NCI-H1930 (cell line): ENCODE results near the gene C16orf86.
A peak's percentile ranks its signal among the peaks of the same experiment; 100 is the strongest.

ENCODE experiments used
- DNase-seq, 2 experiments: peaks; one replicate each; lab custom pipeline; 2025; lab: John Stamatoyannopoulos, UW

The C16orf86 gene

GRCh38 chr16:67666559-67667452 lies at the start of gene C16orf86, which contains the start of gene ENKD1:
Gene C16orf86 (plus strand): TSS chr16:67666814. CDS start chr16:67666971, 157 bp downstream.
Gene ENKD1 (minus strand): TSS chr16:67666750. CDS start chr16:67666442, 308 bp downstream.
- peak; percentile 49 to 75 for DNase-seq

- DNase-seq: no peak
Measured at GRCh38 chr16:67628216-67628615, 38.4 kb upstream of the C16orf86 start.

GRCh38 chr16:67632415-67633172 lies 34.0 kb upstream of the C16orf86 start:
- no peak for DNase-seq

GRCh38 chr16:67636713-67637112 lies 29.9 kb upstream of the C16orf86 start:
- no peak for DNase-seq

- no peak for DNase-seq
Measured at GRCh38 chr16:67637625-67638024, 29.0 kb upstream of the C16orf86 start.

DNA sequence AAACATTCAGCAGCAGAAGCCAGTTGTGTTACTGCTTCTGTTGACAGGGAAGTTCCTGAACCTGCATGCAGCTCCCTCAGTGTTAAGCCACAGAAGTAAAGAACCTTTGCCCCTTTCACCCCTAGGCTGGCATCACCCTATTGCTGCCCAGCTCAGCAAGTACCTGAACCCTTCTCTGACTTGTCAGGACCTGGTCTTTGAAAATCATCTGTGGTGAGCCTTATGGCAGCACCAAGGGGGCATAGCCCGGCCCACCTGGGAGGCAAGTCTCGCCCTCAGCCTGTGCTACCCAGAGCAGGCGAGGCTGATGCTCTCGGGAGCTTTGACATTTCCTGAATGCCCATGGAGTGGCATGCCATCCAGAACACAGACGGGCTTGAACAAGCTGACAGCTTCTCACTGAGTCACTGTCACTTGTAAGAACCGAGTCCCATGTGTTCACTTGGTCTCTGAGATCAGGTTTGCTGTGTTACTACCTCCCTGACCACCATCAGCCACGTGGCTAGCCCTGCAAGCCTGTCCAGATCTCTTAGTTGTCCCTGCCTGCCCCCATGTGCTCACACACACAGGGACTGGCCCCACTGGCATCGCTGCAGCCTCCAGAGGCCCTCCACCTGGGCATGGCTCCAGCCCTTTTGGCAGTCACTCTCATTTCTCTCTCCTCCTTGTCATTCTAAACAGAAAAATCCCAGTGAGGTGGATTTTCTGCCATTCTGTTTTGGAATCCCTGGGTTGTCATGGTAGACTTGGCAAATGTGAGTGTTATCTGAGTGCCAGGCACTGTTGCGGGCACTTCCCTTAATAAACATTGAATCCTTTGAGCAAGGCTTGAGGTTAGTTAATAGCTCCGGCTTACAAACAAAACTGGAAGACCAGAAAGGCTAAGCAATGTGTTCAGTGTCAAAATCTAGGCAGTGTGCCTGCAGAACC lies 24.6 kb upstream of the C16orf86 start:
- no peak for DNase-seq

GRCh38 chr16:67644038-67644437 lies 22.6 kb upstream of the C16orf86 start:
- DNase-seq: no peak

DNA sequence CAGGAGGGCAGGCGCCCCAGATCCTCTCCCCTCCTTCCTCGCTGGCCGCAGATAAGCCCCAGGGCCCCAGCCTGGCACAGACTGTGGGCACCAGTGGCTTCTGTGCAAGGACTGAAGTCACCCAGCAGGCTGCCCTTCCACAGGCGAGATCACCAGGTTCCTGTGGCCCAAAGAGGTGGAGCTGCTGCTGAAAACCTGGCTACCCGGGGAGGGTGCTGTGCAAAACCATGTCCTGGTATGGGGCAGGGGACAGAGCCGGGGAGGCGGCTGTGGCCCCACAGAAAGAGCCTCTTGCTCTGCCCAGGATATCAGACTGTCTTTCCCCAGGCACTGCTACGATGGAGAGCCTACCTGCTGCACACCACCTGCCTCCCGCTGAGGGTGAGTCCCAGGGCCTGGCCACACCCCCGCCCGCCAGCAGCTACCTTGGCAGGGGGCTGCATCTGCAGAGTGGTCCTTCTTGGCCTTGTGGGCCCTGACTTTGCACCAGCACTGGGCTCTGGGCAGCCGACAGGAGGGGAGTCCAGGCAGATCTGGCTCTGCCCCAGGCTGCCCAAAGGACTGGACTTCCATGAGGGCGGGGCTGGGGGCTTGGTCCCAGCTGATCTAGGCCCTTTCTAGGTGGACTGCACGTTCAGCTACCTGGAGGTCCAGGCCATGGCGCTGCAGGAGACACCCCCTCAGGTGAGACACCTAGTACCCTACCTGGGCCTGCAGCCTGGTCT lies 21.1 kb upstream of the C16orf86 start:
- no peak for DNase-seq

- no peak for DNase-seq
Measured at GRCh38 chr16:67647111-67647651, 19.4 kb upstream of the C16orf86 start.

GRCh38 chr16:67647681-67648080 lies 18.9 kb upstream of the C16orf86 start:
- DNase-seq: no peak

DNA sequence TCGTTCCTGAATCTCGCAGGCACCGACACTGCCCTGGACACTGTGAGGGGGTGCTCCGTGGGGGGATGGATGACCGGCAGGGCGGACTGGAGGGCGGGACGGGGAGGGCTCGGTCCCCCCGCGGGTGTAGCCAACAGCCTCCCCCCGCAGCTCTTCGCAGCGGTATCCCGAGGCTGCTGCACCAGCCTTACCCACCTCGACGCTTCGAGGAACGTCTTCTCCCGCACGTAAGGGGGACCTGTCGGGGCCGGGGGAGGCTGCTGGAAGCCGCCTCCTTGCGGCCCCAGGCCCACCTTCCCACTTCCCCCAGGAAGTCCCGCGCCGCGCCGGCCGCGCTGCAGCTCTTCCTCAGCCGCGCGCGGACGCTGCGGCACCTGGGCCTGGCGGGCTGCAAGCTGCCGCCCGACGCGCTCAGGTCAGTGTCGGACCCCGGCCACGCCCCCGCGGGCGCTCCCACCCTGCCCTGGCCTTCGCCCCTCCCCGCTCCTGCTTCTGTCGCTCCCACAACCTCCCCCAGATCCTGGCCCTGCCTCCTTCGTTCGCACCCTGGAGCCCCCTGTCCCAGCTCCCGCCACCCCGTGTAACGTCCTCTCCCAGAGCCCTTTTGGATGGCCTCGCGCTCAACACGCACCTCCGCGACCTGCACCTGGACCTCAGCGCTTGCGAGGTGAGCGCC lies 18.4 kb upstream of the C16orf86 start:
- DNase-seq: no peak

DNA sequence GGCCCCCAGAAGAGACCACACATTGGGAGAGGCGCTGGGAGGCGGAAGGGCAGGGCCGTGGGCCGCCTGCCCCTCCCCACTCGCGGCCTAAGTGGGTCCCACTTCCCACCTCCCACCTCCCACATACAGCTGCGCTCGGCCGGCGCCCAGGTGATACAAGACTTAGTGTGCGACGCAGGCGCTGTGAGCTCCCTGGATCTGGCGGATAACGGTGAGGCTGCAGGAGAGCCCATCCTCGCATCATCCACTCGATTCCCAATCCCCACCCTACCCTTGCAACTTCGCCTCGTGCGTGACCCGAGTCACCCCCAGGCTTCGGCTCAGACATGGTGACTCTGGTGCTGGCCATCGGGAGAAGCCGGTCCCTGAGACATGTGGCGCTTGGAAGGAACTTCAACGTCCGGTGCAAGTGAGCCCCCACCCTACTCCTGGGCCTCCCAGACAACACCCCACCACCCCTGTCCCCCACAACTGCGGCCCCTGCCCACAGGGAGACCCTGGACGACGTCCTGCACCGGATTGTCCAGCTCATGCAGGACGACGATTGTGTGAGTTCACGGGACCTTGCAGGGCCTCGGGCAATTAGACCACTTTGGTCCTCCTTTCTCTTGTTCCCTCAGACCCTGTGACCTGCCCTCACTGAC lies 17.7 kb upstream of the C16orf86 start:
- DNase-seq: no peak

GRCh38 chr16:67649494-67649931 lies 17.1 kb upstream of the C16orf86 start:
- DNase-seq: no peak

DNA sequence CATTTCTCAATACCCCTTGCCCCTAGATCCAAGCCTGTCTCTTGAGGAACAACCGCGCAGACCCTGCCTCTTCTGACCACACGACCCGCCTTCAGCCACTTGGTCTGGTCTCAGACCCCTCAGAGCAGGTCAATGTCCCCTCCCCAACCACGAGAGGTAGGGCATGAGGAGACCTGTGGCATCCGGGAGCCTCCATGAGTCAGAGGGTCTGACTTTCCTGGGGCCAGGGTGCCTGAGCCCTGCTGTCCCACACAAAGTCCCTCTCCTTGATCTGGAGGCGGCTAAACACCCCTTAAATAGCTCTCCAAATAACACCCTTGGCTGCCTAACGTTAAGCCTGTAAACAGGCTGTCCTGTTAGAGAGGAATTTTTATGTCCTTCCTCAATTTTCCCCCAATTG lies 16.6 kb upstream of the C16orf86 start:
- no peak for DNase-seq

DNA sequence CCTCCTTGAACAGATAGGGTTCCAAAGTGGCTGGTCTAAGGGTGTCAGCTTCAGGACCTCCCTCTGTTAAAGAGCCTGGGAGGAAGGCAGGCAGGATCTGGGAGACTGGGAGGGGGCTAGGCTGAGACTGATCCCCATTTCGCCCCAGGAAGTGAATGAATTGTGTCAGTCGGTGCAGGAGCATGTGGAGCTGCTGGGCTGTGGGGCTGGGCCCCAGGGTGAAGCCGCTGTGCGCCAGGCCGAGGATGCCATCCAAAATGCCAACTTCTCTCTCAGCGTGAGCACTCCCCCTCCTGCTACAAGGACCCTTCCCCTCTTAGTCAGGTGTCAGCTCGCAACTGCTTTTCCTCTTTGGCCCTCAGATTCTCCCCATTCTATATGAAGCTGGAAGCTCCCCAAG lies 15.6 kb upstream of the C16orf86 start:
- DNase-seq: no peak

DNA sequence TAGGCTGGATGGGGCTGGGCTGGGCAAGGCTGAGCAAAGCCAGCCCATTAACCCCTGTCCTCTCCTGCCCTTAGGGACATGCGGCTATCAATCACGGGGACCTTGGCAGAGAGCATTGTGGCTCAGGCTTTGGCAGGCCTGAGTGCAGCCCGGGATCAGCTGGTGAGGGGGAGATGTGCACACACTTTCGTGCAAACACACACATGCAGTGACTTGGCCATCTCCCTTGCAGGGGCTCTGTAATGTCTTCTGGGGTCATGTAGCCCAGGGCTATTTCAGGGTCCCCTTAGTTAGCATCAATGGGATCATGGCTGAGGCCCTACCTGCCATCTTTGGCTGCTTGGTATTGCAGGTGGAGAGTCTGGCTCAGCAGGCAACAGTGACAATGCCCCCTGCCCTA lies 14.8 kb upstream of the C16orf86 start:
- no peak for DNase-seq

DNA sequence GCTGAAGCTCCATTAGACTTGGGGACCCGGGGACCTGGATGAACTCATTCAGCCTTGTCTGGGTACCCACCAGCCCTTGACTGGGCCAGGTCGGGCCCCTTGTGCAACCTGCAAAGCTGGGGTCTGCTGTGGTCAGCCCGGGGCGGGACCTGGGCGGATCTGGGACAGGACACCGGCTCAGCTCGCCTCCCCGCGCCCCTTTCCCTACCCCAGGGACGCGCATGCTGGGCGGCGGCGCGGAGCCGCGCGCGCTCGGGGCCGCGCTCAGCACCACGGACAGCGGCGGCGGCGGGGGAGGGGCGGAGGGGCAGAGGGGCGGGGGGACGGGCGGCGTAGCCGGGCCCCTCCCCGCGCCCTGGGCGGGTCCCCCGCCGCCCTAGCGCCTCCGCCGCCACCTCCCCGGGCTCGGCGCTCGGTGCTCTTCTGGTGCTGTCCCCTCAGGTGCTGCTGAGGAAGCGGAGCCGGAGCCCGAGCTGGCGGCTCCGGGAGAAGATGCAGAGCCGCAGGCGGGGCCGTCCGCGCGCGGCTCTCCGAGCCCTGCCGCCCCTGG lies 14.0 kb upstream of the C16orf86 start:
- peak in 1 of 2 experiments; percentile 23 for DNase-seq

DNA sequence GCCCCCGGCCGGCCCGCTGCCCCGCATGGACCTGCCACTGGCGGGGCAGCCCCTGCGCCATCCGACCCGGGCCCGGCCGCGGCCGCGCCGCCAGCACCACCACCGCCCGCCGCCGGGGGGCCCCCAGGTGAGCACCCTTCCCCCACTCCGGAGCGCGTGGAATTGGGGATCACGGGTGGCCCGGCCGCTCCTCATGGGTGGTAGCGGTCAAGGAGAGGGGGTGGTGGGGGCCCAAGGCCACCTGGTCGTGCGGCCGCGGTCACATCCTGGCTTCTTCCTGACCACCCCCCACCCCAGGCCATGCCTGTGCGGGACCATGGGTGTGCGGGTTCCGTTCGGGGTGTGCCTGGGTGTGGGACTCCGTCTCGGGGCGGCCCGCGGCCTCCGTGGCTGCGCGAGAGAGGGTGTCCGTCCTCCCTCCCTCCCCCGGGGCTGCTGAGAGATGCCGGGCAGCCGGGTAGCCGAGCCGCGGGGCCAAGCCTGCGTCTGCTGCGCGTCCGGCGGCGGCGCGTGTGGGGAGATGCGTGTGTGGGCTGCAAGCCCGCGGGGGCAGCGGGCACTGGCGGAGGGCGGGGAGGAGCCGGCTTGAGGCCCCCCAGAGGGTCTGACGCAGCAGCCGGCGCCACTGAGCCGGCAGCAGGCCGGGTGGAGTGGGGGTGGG lies 13.4 kb upstream of the C16orf86 start:
- no peak for DNase-seq
